NB4 (cell line): ENCODE results near the gene PPP4R2.

ENCODE experiments used
- CTCF ChIP-seq: IDR thresholded peaks from one replicate; pipeline ENCODE4 v1.5.1; 2012; ENCODE audit warnings: low read depth, low read length
- MAX ChIP-seq: IDR thresholded peaks from 2 replicates; pipeline ENCODE4 v1.6.1; 2011; ENCODE audit warnings: low read depth, low read length
- POLR2A ChIP-seq: IDR thresholded peaks from 2 replicates; pipeline ENCODE4 v1.6.1; 2011; ENCODE audit warnings: mild to moderate bottlenecking; ENCODE audit not compliant: insufficient read length; ENCODE audit errors: extremely low read depth

- TF ChIP-seq CTCF (no peak), MAX (no peak), POLR2A (no peak)
Measured at GRCh38 chr3:73021301-73021835, 24.8 kb downstream of the PPP4R2 start.
